Stimulated activated naive CD8-positive, alpha-beta T cell treated with anti-CD3 and anti-CD28 coated beads, Interleukin-15, Interleukin-2, amounts not matched to agents 100 U/mL and 50 U/mL, for 24 hours (primary cell): ENCODE measurements around the gene APBA1.
A peak's percentile ranks its signal among the peaks of the same experiment; 100 is the strongest.

Experiments
- ATAC-seq: fragments of 150-1000 bp; cut with Tn5 transposase; one replicate; pipeline ENCODE4 v1.10.0; 2021
- DNase-seq: peaks from one replicate; pipeline ENCODE4 v3.0.0; 2021

Gene APBA1

DNA sequence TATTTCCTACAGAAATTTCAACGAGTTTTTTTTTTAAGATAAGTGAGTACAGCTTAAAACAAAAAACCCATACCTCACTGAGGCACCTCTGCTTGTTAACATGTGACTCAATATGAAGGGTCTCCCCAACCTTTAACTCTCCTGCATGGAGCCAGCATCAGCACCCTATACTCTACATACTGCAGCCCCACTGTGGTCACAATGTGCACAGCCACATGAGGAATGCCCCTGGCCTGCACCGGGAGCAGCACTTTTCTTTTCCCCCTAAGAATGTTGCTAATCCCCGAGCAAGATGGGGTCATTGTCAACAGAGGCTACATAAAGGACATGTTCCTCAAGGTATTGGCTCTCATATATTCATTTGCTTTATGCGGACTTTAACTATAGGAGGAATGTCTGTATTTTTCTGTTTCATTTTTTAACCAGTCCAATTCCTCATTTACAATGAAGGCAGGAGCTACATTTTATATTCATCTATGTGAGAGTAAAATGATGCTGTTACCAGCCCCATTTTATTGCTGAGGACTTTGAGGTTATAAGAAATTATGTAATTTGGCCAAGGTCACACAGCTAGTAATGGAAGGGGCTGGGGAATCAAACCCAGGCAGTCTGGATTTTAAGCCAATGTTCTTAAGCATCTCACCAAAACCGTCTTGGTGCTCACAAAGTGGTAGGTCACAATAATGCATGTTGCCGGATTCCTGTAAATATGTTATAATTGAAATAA is 93.0 kb downstream of the APBA1 start:
- ATAC-seq (no peak), DNase-seq (no peak)

DNA sequence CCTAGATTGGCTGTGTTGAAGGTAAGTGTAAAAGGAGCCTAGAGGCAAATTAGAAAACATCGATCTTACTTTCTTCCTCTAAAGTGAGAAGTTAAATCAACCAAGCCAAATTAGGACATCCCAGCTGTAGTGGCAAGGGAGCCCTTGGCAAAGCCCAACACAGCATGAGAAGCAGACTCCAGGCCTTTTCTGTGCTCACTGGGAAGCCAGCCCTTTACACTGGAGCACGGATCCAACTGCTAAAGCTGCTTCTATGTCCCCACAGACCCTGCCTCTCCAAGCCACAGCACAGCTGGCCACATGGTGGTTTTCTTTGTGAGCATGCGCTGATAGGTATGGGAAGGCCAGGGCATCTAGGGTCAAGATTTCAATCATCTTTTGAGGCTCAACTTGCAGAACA is 94.1 kb downstream of the APBA1 start:
- DNase-seq, result no peak
- no peak for ATAC-seq

DNA sequence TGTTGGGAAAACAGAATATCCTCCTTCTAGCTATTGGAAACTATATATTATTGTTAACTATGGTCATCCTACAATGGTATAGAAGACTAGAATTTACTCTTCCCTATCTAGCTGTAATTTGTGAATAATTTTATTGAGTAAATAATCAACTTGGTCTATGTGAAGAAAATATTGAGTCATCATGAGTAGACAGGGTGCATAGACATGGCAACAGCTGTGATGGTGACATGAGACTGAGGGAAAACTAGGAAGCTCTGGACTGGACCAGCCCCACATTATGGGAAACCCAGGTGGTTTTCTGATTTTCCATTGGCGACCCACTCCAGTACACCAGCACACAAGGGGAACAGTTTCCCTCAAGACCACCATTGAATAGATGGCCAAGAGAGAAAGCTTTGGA is 95.0 kb downstream of the APBA1 start:
- ATAC-seq, result no peak
- no peak for DNase-seq

DNA sequence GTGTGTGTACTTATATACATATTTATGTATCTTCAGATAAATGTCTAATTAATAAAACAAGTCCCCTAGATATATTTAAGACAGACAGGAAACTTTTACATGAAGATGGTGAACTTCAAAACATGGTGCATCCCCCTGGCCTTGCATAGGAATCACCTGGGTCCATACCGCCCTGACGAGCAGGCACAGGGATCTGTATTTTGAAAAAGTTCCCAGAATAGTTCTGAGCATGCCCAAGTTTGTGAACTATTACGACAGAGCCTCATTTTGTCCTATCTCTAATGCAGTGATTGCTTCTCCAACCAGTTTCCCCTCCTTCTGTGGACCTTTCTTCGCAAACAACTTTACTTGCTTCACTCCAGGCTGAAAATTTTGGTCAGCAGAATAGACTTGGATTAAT is 98.1 kb downstream of the APBA1 start:
- ATAC-seq, result no peak
- DNase-seq, result no peak

DNA sequence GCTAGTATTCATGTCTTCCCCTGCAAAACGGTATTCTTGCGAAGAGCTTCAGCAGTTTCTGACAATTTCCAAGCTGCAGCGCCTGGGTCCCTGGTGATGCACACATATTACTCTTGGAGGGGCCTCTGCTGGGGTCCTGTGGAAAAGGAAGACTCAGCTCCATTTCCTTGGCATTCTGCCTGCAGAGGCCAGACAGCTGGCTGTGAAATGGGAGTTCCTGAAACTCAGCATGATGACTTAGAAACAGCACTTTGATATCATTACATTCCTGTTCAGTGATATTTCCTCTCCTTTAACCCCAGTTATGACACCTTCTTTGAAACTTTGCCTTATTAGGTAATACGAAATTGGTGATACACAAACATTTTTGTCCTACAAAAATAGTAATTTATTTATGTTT is 98.5 kb downstream of the APBA1 start:
- no peak for ATAC-seq
- DNase-seq, result no peak

DNA sequence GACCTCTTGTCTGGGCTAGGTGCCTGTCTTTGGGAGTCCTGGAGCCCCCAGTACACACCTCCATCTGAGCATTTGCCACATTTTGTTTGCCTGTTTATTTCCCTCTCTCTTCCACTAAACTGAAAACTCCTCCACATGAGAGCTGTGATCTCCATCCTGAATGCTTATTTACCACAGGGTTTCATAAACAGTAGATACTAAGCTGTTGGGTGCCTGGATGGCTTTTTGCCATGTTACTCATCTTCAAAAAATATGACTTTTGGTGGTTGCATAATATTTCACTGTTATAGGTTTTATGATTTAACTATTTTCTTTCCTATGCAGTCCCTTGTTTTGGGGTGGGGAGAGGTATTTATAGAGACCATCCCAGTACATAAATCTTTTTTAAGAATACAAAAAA is 99.6 kb downstream of the APBA1 start:
- DNase-seq (no peak), ATAC-seq (no peak)

DNA sequence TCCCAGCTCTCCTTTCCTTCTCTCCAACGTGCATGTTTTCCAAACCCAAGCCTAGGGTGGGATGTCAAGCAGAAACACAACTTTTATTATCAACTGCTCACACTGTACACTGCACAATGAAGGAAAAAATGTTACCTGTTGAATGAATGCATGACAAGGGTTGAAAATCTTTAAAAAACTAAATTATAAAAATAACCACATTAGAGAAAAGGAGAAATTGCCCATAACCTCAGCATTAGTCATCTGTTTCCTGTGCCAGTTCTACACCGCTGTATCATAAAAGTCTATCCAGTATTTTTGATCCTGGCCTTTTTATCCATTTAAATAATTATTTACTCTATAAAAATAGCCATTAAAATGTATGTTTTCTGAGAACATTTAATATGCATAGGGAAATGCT is 101.1 kb downstream of the APBA1 start:
- no peak for ATAC-seq

DNA sequence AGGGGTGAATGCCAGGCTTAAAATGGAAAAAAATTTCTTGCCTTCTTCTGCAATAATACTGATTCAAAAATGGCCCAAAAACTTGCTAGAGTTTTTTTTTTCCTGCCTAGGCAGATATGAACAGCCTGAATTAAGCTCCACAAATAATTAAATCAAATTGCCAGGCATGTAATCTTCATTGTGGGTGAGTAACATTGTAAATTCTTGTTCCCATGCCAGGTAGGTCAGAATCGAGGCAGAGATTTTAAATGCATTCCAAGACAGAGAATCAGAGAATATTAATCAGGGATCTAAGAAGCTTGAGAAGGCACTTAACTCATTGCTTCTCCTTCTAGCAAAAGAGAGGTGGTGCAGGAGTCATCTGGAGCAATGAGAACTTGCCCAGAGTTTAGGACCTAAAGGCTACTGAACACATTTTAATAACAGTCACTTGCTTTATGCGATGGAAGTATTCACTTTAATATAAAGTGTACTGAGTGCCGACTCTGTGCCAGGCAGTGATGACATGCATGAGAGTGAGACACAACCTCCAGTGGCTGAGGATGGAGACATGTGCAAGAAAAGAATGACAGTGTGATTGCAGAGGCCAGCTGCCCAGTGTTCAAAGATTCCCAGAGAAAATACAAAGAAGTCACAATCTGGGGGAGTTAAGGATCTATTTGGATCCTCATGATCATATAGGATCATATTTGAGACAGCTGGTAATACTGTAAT is 102.3 kb downstream of the APBA1 start:
- ATAC-seq, result no peak
- DNase-seq, result no peak

More for the DNA sequence above, 101.1 kb downstream of the APBA1 start:
- no peak for DNase-seq

DNA sequence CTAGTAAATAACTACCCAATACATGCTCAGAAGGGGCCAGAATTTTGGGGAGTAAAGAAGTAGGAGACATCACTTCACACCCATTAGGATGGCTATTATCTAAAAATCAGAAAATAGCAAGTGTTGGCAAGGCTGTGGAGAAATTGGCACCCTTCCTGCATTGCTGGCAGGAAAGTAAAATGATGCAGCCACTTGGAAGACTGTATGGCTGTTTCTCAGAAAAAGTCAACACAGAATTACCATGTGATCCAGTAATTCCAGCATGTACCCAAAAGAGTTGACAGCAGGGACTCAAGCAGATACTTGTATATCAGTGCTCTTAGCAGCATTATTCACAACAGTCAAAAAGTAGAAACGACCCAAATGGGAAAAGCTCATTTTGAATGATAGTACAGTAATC is 107.6 kb downstream of the APBA1 start:
- DNase-seq (no peak), ATAC-seq (no peak)

DNA sequence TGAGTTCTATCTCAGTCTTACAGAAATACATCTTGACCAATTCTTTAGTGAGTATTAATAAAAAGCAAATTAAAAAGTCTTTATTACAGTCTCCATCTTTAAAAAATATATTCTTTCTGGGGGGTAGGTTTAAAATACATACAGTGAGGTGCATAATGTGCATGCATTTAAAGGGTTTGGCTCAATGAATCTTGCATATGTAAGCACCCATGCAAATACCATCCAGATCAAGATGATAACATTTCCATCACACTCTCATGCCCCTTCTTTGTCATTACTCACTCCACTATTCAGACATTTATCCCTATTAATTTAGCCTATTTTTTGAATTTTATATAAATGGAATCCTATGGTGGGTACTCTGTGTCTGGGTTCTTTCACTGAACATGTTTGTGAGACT is 113.0 kb downstream of the APBA1 start:
- ATAC-seq (no peak), DNase-seq (no peak)

DNA sequence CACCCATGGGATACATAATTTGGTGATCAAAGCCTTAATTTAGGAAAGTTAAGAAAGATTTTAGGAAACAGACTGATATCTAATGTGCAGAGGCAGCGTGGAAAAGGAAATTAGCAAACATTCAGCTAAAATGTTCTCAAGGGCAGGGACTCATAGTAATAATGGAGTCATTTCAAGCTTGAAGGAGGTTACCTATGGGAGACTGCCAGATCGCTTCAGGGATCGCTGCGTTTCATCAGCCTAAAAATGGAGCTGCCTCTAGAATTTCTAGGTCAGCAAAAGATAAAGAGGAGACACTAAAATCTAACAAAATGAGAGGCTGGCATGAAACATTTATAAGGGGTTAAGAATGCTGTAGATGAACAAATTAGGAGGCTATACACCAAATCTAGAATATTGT is 115.5 kb downstream of the APBA1 start:
- no peak for ATAC-seq
- DNase-seq, result no peak

DNA sequence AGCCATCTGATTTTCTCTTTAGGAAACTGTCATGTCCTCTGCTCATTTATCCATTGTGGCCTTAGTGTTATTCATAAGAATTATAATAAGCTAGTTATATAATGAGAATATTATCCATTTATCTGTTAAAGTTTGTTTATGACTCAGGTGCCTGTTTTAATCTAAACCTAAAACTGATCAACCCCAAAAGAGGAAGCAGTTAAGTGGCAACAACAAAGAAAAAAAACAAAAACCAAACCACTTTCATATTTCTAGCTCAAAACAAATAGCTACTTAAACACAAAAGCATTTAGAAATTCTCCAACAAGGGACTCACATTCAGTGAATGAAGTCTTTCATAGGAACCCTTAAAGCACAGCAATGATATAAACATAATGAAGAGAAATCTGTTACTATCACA is 116.4 kb downstream of the APBA1 start:
- DNase-seq, result no peak
- ATAC-seq, result no peak

DNA sequence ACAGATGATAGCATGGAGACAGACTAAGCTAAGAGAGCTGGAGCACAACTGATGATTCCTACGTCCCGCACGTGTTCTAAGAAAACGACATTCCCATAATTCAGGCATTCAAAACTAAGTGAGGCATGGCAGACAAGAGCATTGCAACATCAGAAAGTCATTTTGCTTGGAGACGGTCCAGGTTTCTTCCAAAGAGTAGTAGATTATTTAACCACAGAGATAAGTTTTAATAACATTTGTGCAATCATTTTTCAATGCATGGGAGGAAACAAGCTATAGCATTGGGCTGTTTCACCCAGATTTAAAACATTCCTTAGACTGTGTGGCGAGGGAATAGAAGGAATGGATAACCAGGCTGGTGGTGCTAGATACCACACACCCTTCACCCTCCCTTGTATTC is 117.2 kb downstream of the APBA1 start:
- DNase-seq, result no peak
- no peak for ATAC-seq

DNA sequence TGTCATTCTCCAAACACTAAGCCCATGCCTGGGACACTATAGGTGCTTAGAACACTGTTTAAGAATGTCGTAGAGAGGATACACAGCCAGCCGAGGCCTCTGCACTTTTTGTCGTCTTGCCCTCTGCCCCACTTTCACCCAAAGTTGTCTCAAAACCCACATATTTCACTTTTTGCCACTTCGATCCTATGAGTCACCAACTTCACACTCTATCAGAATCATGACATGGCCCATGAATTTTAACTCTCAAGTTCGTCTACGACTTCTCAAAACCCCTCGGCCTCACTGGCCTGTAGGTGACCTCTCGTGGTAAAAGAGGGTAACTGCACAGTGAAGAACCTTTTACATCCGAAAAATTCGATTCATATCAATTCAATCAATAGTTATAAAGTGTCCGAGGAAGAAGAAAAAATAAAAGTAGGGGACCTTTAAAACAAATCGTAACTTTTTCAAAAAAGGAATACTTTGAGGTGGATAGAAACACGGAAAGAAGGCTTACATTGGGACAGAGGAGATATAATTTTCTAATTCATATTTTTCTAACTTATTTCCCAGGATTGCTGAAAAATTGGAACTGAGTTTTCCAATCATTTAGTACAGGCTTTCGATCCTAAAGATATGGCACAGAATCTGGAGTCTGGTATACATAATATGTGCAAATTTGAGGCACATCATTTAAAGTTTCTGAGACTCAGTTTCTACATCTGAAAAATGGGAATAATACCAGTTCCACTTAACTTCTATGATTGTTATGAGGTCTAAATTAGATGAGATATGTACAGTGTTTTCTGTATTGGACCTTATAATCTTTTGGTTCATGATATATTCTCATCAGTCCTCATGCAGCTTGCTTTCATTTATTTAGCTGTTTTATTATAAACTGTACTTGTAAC is 122.6 kb downstream of the APBA1 start:
- ATAC-seq (peak; percentile 61), DNase-seq (peak; percentile 20)

DNA sequence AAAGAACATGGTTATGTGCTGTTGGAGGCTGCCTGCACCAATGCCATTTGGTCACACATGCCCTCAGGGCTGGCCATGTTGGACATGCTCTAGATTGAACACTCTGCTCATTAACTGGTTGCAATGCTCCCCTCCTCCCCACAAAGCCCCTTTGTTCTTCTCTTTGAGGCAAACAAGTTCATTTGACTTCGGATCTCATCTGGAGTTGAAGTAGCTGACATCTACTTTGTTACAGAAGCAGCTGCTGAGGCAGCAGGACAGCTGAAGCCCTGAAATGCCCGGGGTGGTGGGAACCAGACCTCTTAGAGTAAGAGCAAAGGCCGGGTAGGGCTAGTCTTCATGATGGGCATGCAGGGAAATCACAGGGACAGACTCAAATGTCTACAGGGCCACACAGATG is 123.5 kb downstream of the APBA1 start:
- DNase-seq (no peak), ATAC-seq (no peak)

DNA sequence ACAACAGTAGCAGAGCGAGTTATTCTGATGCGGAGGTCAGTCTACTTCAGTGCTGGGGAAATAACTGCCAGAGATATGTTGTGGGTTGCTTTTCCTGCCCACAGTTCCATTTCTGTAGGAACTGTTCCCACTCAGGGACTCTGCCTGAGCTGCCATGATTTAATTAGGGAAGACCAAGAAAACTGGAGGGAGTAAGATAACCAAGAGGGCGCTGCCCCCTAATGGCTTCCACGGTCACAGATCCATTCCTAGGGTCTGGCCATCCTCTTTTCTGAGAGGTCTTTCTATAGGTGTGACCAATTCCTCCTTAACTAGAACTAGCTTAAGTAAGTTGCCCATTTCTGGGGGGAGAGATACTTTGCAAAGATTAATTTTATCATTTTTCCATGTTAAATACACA is 125.9 kb downstream of the APBA1 start:
- ATAC-seq (no peak), DNase-seq (no peak)

DNA sequence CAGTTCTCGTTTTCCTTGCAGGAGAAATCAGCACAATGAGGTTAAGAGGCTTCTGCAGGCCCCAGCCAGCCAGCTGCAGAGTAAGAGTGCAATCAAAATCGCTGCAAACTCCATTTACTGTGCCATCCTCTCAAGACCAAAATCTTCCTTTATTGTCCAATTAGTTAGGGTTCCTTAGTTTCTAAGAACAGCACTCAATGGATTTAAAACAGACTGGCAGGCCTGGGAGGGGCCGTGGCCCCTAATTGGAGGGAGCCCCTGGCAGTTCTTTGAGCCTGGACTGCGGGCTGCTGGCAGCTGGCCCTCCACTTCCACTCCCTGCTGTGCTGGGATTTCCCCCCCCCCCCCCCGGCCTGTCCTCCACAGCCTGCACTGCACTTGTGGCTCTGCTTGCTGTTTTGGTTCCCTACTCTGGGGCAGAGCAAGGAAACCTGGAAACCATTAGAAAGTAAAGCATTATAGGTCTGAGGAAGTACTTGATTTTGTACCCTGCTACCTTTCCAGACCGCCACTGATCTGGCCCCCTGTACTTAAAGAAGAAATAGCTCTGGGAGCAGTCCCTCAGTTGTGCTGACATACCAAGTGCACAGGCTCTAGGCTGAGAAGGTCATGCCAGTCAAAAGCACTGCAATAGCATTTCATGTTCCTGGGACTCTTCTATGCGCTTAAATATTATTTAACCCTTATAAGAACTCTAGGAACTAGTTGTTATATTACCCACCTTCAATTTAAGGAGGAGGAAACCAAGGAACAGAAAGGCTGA is 129.0 kb downstream of the APBA1 start:
- DNase-seq (no peak), ATAC-seq (no peak)

DNA sequence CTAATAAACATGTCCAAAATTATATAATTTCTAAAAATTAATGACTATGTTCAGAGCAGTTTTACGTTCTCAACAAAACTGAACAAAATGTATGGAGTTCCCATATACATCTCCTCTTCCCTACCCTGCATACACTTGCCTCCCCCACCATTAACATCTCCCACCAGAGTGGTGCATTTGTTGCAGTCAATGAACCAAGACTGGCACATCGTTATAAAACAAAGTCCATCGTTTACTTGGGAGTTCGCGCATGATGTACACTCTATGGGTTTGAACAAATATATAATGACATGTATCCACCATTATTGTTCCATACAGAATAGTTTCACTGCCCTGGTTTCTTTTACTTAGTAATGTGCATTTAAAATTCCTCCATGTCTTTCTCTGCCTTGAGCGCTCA is 130.1 kb downstream of the APBA1 start:
- no peak for ATAC-seq
- DNase-seq, result no peak

DNA sequence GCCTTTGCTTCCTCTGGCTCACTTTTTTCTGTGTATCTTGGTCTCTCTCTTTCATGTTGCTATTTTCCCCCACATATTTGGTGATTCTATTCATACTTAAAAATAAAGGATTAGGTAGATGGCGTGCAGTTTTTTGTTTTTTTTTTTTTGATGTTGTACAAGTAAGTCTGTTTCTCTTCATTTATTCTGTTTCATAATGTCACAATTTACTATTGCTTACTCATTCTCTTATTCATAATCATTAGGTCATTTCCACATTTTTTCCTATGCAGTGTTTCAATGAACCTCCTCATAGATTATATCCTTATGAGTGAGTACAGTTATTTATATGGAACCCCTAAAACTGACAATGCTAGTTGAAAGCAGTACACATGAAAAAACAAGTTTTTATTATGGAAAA is 136.3 kb downstream of the APBA1 start:
- DNase-seq, result no peak

DNA sequence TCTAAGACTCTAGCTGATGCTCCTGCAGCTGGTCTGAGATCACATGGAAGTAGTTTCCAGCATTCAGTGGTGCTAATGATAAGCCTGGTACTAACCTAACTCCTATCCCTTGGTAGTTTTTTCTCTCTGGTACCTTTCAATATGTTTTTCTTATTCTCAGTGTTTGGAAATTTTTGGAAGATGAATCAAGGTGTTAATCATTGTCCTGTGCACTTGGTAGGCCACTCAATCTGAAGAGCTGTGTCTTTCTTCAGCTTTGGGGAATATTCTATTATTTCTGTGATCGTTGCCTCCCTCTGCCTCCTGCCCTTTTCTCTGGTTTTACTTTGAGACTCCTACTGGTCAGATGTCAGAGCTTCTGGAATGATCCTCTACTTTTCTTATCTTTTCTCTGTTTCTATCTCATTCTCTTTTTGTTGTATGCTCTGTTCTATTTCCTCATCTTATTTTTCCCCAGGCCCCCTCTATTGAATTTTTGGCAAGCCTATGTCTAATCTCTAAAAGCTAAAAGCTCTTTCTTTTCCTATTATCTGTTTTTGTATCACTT is 136.8 kb downstream of the APBA1 start:
- no peak for ATAC-seq
- no peak for DNase-seq

More for the DNA sequence above, 136.3 kb downstream of the APBA1 start:
- no peak for ATAC-seq

DNA sequence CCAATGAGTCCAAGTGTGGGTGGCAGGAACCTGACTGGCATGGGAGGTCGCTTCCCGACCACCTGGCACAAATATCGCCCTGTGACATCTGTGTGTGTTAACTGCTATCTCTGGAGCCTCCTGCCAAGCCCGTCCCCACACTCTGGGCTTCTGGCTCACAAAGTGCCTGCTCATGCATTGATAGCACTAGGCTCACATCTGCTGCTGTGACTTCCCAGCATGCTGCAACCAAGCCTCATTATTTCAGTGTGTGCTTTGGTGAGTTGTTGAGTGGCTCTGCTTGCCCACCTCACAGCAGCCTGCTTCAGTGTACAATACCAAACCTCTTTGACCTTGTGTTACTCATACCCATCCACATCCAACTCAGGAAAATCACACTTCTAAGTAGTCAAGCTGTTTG is 139.8 kb downstream of the APBA1 start:
- no peak for ATAC-seq
- DNase-seq, result no peak

DNA sequence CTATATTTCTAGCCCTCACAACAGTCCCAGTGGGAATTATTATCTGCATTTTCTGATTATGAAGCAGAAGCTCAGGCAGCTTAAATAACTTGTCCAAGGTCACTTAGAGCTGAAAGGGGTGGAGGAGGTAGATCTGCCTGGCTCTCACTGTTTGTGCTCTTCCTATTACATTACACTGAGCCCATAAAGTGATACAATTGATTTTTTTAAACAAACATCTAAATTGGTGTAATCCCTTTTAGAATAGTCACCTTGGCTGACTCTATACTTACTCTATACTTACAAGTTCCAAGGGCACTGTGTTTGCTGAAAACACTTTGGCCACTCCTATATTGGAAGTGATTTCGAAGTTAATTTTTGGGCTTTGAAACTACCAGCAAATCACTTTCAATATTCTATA is 144.7 kb downstream of the APBA1 start:
- ATAC-seq, result no peak

More for the DNA sequence above, 144.7 kb downstream of the APBA1 start:
- DNase-seq, result no peak
